ENCODE data around the gene MAP3K1. TPM values are rescaled to one million over a fixed set of nuclear protein-coding genes. Genes with fewer than 3 reads are reported as not detected.
"Not testable (repeated sequence)": the region's sequence is repeated elsewhere in the genome, so short reads cannot be mapped to it uniquely, and the experiment has no call there.

The MAP3K1 gene
- total RNA-seq, 1 donor from 2014 or later, result 16.5 TPM

- DNase-seq (ENCODE audit: low spot score), result no peak
These were observed 553 bp downstream of the MAP3K1 start for GRCh38 chr5:56815658-56816545.

GRCh38 chr5:56816546-56817081, 1.3 kb downstream of the MAP3K1 start:
- no peak for DNase-seq (ENCODE audit: low spot score)

DNA sequence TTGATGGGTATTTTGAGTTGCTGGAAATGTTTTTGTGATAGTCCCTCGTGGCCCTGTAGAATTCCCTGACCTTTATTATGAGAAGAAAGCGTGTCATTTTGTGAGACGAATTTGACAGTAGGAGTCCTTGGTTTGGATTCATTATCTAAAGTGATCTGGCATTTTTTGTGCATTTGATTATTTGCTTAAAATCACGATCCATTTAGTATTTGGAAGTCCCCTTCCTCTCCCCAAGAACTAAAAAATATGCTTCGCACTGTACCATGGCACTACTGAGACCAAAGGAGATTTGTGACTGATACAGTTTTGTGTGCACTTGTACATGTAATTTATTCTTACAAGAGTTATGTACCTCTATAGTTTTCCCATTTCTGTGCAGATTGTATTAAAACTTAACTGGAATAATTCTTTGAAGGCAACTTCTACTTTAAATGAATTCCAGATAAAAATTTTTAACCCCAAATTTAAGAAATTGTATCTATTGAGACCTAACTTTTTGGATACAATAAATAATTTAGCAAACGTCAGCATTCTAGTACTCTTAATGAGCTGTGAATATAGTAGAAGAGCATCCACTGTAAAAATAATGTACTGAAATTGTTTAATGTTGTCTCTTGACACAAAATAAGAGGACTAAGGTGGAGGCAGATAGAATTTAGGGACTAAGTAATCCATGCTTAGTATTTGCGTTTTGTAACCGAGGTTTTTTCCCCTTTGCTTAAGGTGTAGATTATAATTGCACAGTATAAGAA, 2.1 kb downstream of the MAP3K1 start:
- DNase-seq (ENCODE audit: low spot score), result no peak

DNA sequence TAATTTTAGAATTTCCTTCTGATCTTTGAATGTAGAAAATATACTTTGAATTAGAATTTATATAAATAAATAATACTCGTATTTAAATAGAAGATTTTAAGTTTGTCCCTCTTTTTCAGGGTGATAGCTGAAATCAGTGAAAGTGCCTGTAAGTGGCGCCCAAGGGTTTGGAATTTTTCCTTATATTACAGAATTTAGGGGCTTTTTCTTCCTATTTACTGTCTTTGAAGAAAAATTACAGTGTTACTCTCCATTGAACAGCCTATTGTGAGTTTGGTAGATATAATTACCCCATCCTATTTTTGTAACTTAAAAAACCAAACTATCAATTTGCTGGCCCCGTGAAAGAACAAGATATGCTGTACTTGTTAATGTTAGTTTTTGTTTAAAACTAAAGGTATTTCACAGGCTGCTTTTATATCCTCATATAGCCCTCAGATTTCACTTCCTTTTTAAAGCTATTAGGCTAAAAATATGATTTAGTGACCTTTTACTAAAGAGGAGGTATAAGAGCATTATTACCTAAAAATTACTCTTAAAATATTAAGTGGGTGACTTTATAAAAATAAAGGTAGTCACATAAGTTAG, 3.2 kb downstream of the MAP3K1 start:
- DNase-seq (ENCODE audit: low spot score), result no peak

GRCh38 chr5:56819060-56819881, 3.9 kb downstream of the MAP3K1 start:
- no peak for DNase-seq (ENCODE audit: low spot score)

DNA sequence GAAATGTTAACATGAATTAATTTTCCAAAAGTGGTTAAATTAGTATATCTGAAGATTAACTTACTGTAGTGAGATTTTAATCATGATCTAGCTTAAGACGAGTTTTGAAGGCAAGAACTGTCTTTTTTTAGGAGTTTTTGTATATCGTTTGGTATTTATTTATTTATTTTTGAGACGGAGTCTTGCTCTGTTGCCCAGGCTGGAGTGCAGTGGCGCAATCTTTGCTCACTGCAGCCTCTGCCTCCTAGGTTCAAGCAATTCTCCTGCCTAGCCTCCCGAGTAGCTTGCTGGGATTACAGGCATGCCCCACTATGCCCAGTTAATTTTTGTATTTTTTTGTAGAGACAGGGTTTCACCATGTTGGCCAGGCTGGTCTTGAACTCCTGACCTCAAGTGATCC, 6.5 kb downstream of the MAP3K1 start:
- not testable (repeated sequence) for DNase-seq (ENCODE audit: low spot score)

- DNase-seq (ENCODE audit: low spot score), result no peak
These were observed 7.6 kb downstream of the MAP3K1 start for GRCh38 chr5:56822981-56823380.

DNA sequence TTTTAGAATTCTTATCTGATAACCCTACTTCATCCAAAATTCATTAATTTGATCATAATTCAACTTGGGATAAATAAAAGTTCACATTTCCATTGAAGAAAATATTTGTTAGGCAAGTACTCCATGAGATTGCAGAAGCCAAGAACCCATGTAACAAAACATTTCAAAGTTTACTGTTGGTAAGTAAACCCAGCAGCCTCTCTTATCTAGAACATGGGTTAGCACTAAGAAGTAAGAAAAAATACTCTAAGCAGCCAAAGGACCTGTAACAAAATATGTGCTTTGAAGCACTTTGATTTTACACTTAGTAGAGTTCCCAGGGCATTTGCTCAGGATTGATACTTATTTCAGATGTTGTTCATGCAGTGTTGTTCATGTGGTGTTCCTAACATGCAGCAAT, 8.7 kb downstream of the MAP3K1 start:
- DNase-seq (ENCODE audit: low spot score), result no peak

- DNase-seq (ENCODE audit: low spot score), result no peak
These were observed 10.0 kb downstream of the MAP3K1 start for GRCh38 chr5:56825222-56825824.

DNA sequence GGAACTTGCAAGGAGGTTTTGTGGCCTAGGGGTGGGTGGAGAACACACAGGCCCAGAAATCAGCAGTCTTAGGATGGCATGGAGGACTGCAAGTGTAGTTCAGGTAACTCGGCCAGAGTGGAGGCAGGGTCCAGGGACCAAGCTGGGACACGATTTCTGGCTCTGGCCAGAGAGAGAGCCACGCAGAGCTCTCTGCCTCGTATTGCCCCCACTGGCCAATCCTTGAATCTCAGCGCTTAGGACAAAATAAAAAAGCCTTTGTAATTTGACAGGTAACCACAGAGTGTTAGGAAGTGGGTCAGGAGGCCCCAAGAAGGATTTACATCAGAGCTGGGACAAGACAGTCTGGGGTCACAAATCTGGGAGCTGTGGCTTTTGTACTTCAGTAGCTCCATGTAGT, 11.7 kb downstream of the MAP3K1 start:
- DNase-seq (ENCODE audit: low spot score), result no peak

GRCh38 chr5:56827924-56828323, 12.6 kb downstream of the MAP3K1 start:
- DNase-seq (ENCODE audit: low spot score), result no peak

DNA sequence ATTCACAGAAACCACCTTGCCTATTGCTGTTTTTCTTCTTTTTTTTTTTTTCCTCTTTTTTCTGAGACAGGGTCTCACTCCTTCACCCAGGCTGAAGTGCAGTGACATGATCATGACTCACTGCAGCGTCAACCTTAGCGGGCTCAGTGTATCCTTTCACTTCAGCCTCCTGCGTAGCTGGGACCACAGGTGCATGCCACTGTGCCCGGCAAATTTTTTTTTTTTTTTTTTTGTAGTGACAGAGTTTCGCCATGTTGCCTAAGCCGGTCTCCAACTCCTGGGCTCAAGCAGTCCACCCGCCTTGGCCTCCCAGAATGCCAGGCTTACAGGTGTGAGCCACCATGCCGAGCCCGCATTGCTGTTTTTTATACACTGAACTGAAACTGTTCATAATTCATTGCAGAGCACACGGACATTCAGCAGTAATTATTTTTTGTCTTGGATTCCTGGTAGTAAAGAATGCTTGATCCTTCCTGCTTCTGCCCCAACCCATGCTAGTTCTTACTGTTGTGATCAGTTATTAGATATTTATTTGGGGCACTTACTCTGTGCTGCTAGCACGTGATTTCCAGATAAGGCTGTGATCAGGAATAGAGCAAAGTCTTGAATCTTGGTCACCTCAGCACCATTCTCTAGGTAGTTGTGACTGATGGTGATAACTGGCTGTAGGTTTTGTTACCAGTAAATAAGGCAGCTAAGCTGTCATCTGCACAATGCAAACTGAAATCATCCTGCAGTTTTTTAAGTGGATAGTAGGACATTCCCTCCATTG, 14.0 kb downstream of the MAP3K1 start:
- DNase-seq (ENCODE audit: low spot score), result no peak

DNA sequence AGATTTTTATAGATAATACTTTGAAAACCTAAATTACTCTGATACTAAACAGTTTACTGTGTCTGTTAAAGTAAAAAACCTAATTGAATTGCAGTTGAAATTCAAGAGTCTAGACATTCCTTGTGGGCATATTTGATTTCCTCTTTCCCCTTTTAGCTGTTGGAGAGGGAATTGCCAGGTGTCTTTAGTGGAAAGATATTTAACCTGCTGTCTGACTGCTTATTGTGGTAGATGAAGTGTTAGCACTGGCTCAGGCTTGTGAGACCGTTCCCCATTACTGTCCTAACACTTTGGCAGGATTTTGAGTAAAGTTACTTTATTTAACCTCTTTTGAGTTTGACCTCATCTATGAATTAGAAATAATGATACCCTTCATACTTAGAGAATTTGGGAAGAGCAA, 16.4 kb downstream of the MAP3K1 start:
- DNase-seq (ENCODE audit: low spot score), result no peak

GRCh38 chr5:56833325-56833724, 18.0 kb downstream of the MAP3K1 start:
- no peak for DNase-seq (ENCODE audit: low spot score)

DNA sequence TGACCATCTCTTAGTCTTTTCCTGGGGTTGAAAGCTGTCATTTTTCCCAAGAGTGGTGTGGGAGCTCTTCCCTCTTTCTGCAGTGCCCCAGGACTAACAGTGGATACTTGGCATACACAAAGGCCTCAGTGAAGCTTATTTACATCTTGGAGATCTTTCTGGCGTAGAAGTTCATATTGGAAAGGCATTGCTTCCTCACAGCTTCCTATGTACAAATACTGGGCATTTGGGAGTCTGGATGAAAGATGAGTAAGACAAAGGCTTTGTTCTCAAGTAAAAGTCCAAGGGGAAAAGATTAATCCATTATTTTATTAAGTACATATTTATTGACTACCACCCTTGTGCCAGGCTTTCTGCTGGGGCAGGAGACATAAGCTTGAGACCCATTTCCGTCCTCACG, 22.0 kb downstream of the MAP3K1 start:
- no peak for DNase-seq (ENCODE audit: low spot score)

DNA sequence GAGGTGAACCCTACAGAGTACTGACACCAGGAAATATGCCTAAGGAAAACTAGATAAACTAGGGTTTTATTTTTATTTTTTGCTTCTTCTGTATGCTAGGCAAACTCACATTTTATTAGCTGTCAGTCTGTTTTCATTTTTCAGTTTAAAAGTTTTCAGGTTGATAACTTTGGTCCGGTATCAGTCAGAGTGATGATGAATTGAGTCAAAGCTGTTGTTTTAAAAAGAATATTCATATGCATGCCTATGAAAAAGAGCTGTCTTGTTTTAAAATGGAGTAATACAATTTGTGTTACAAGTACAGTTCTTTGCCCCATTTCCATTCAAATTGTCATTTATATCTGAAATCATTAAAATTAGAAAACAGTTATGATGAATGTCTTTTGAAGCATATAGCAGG, 22.6 kb downstream of the MAP3K1 start:
- DNase-seq (ENCODE audit: low spot score), result no peak

- no peak for DNase-seq (ENCODE audit: low spot score)
These were observed 23.2 kb downstream of the MAP3K1 start for GRCh38 chr5:56838409-56839039.

GRCh38 chr5:56839062-56839461, 23.7 kb downstream of the MAP3K1 start:
- DNase-seq (ENCODE audit: low spot score), result no peak

GRCh38 chr5:56840597-56840996, 25.2 kb downstream of the MAP3K1 start:
- no peak for DNase-seq (ENCODE audit: low spot score)

Measured in mesenteric fat pad (tissue), 1 donor.